Colonic mucosa (tissue), 4 donors: ENCODE results near the gene SCTR. TPM values are rescaled to one million over a fixed set of nuclear protein-coding genes. Genes with fewer than 3 reads are reported as not detected.

ENCODE experiments used
- DNase-seq: peaks from one replicate; pipeline ENCODE4 v3.0.0-alpha.2; 2020
- H3K27ac ChIP-seq: fragments of 200-600 bp; one replicate; pipeline ENCODE4 v1.8.0; 2021
- H3K27me3 ChIP-seq: fragments of 200-600 bp; one replicate; pipeline ENCODE4 v1.8.0; 2021
- H3K36me3 ChIP-seq: fragments of 200-600 bp; one replicate; pipeline ENCODE4 v1.8.0; 2021
- H3K4me1 ChIP-seq: fragments of 200-600 bp; one replicate; pipeline ENCODE4 v1.8.0; 2021; ENCODE audit warnings: mild to moderate bottlenecking
- H3K4me3 ChIP-seq: fragments of 200-600 bp; one replicate; pipeline ENCODE4 v1.8.0; 2021
- H3K9ac ChIP-seq, 2 donors: one replicate each; pipeline ENCODE4 v1.7.0; 2013; ENCODE audit warnings: control low read depth in 2 of 2, low read depth in 2 of 2, low read length in 2 of 2
- H3K9me3 ChIP-seq: fragments of 200-600 bp; one replicate; pipeline ENCODE4 v1.8.0; 2021
- CTCF ChIP-seq: fragments of 200-600 bp; IDR thresholded peaks from one replicate; pipeline ENCODE4 v1.8.0; 2022; ENCODE audit warnings: antibody characterized with exemption, mild to moderate bottlenecking
- intact Hi-C: fragments of 100-400 bp; cut with DNase I; formaldehyde crosslinking; loops from one replicate; pipeline ENCODE4 v1.14.1; 2022
- total RNA-seq, 2 donors: library from RNA; stranded (reverse); fragmentation: NEBNext Ultra II Directional in 1 of 2; extraction: Animal tissue kit (Norgen Biotek cat#: 25700) in 1 of 2; gene quantifications; one replicate each; pipeline ENCODE4 v1.2.1, GENCODE V29; 2021
- donor health status: healthy.
- donor health status: DM: no; HTN: no; CAD: no.
- donor health status: DM: no; HTN: no; CAD: no.

Gene SCTR
- total RNA-seq, 2 donors from 2014 or later = 0.25 to 0.27 TPM

GRCh38 chr2:119512946-119513345 is 11.3 kb downstream of the SCTR start:
- intact Hi-C loops = no loop called here
- no peak for DNase-seq
- Histone ChIP-seq H3K27ac (no peak overlapping the region), H3K9ac (no peak overlapping the region), H3K27me3 (no peaks in the 10 kb centered on the region), H3K9me3 (no peaks in the 10 kb centered on the region), H3K36me3 (no peaks in the 10 kb centered on the region), H3K4me3 (no peak overlapping the region), H3K4me1 (no peaks in the 10 kb centered on the region)
- no peak for TF ChIP-seq CTCF

GRCh38 chr2:119511989-119512388 is 12.3 kb downstream of the SCTR start:
- Histone ChIP-seq H3K36me3 (no peaks in the 10 kb centered on the region), H3K9me3 (no peaks in the 10 kb centered on the region), H3K9ac (no peak overlapping the region), H3K4me1 (no peaks in the 10 kb centered on the region), H3K27ac (no peak overlapping the region), H3K27me3 (no peaks in the 10 kb centered on the region), H3K4me3 (no peak overlapping the region)
- TF ChIP-seq CTCF = no peak
- no peak for DNase-seq
- intact Hi-C loops = no loop called here

GRCh38 chr2:119508756-119509155 is 15.5 kb downstream of the SCTR start:
- DNase-seq = no peak
- intact Hi-C loops = no loop called here
- H3K4me1 ChIP-seq = no peaks in the 10 kb centered on the region
- H3K9ac ChIP-seq = no peak overlapping the region
- H3K4me3 ChIP-seq = no peak overlapping the region
- H3K36me3 ChIP-seq = no peaks in the 10 kb centered on the region
- H3K9me3 ChIP-seq = no peaks in the 10 kb centered on the region
- H3K27ac ChIP-seq = no peak overlapping the region
- no peaks in the 10 kb centered on the region for H3K27me3 ChIP-seq
- no peak for TF ChIP-seq CTCF

GRCh38 chr2:119496682-119497081 is 27.6 kb downstream of the SCTR start:
- H3K36me3 ChIP-seq = no peaks in the 10 kb centered on the region
- H3K9me3 ChIP-seq = no peaks in the 10 kb centered on the region
- no peaks in the 10 kb centered on the region for H3K4me1 ChIP-seq
- intact Hi-C loops = no loop called here
- no peak overlapping the region for H3K9ac ChIP-seq
- H3K27ac ChIP-seq = no peak overlapping the region
- TF ChIP-seq CTCF = no peak
- H3K4me3 ChIP-seq = no peak overlapping the region
- DNase-seq = no peak
- H3K27me3 ChIP-seq = no peaks in the 10 kb centered on the region

GRCh38 chr2:119495948-119496347 is 28.3 kb downstream of the SCTR start:
- DNase-seq = no peak
- no peaks in the 10 kb centered on the region for H3K27me3 ChIP-seq
- H3K9me3 ChIP-seq = no peaks in the 10 kb centered on the region
- intact Hi-C loops = no loop called here
- no peak overlapping the region for H3K9ac ChIP-seq
- no peaks in the 10 kb centered on the region for H3K4me1 ChIP-seq
- H3K36me3 ChIP-seq = no peaks in the 10 kb centered on the region
- H3K27ac ChIP-seq = no peak overlapping the region
- no peak for TF ChIP-seq CTCF
- no peak overlapping the region for H3K4me3 ChIP-seq
